ENCODE measurements around the gene CTSO. TPM values are rescaled to one million over a fixed set of nuclear protein-coding genes. Genes with fewer than 3 reads are reported as not detected.

CTSO gene
- total RNA-seq, 1 donor from 2014 or later, result 4.6 TPM

Other genes with a start within 250 kb of the CTSO start
- 1.4 and 4.1 TPM in 2 replicates for gene GUCY1B1, start 194.8 kb downstream of the CTSO start, total RNA-seq
- gene ASIC5, start 87.6 kb downstream of the CTSO start, total RNA-seq, result not detected in 2 replicates
- gene TDO2, start 50.2 kb downstream of the CTSO start, total RNA-seq, result not detected in 2 replicates